ENCODE data around the gene ARHGAP10.

Gene ARHGAP10

GRCh38 chr4:147825451-147826287 lies 93.8 kb downstream of the ARHGAP10 start:
- DNase-seq (ENCODE audit: low read depth) = no peak

- DNase-seq (ENCODE audit: low read depth) = no peak
Measured at GRCh38 chr4:147826288-147826646, 94.4 kb downstream of the ARHGAP10 start.

GRCh38 chr4:147828331-147828905 lies 96.5 kb downstream of the ARHGAP10 start:
- DNase-seq (ENCODE audit: low read depth) = no peak

GRCh38 chr4:147829401-147830101 lies 97.7 kb downstream of the ARHGAP10 start:
- DNase-seq (ENCODE audit: low read depth) = no peak

- no peak for DNase-seq (ENCODE audit: low read depth)
Measured at GRCh38 chr4:147830102-147830463, 98.2 kb downstream of the ARHGAP10 start.

- DNase-seq (ENCODE audit: low read depth) = no peak
Measured at GRCh38 chr4:147830987-147831386, 99.1 kb downstream of the ARHGAP10 start.

GRCh38 chr4:147831551-147832171 lies 99.8 kb downstream of the ARHGAP10 start:
- DNase-seq (ENCODE audit: low read depth) = no peak

- DNase-seq (ENCODE audit: low read depth) = no peak
Measured at GRCh38 chr4:147833254-147833653, 101.4 kb downstream of the ARHGAP10 start.

- no peak for DNase-seq (ENCODE audit: low read depth)
Measured at GRCh38 chr4:147833741-147834140, 101.9 kb downstream of the ARHGAP10 start.

GRCh38 chr4:147834480-147834879 lies 102.6 kb downstream of the ARHGAP10 start:
- DNase-seq (ENCODE audit: low read depth) = no peak

- DNase-seq (ENCODE audit: low read depth) = no peak
Measured at GRCh38 chr4:147836807-147837206, 104.9 kb downstream of the ARHGAP10 start.

- DNase-seq (ENCODE audit: low read depth) = no peak
Measured at GRCh38 chr4:147837435-147837834, 105.5 kb downstream of the ARHGAP10 start.

GRCh38 chr4:147837854-147838253 lies 106.0 kb downstream of the ARHGAP10 start:
- no peak for DNase-seq (ENCODE audit: low read depth)

- no peak for DNase-seq (ENCODE audit: low read depth)
Measured at GRCh38 chr4:147839200-147839599, 107.3 kb downstream of the ARHGAP10 start.

GRCh38 chr4:147839663-147840062 lies 107.8 kb downstream of the ARHGAP10 start:
- no peak for DNase-seq (ENCODE audit: low read depth)

- DNase-seq (ENCODE audit: low read depth) = no peak
Measured at GRCh38 chr4:147840838-147841738, 109.2 kb downstream of the ARHGAP10 start.

GRCh38 chr4:147842573-147842972 lies 110.7 kb downstream of the ARHGAP10 start:
- DNase-seq (ENCODE audit: low read depth) = no peak

- DNase-seq (ENCODE audit: low read depth) = no peak
Measured at GRCh38 chr4:147843162-147843561, 111.3 kb downstream of the ARHGAP10 start.

- DNase-seq (ENCODE audit: low read depth) = no peak
Measured at GRCh38 chr4:147844781-147845180, 112.9 kb downstream of the ARHGAP10 start.

- DNase-seq (ENCODE audit: low read depth) = no peak
Measured at GRCh38 chr4:147846318-147847155, 114.6 kb downstream of the ARHGAP10 start.
